HG03575 (cell line): ENCODE measurements around the gene NTSR1.

Experiments
- ATAC-seq: cut with Tn5 transposase; IDR thresholded peaks from one replicate; pipeline ENCODE4 v1.9.1; 2021; ENCODE audit not compliant: unreplicated experiment, insufficient number of reproducible peaks, low FRiP score; ENCODE audit errors: extremely low read depth

Gene NTSR1

DNA sequence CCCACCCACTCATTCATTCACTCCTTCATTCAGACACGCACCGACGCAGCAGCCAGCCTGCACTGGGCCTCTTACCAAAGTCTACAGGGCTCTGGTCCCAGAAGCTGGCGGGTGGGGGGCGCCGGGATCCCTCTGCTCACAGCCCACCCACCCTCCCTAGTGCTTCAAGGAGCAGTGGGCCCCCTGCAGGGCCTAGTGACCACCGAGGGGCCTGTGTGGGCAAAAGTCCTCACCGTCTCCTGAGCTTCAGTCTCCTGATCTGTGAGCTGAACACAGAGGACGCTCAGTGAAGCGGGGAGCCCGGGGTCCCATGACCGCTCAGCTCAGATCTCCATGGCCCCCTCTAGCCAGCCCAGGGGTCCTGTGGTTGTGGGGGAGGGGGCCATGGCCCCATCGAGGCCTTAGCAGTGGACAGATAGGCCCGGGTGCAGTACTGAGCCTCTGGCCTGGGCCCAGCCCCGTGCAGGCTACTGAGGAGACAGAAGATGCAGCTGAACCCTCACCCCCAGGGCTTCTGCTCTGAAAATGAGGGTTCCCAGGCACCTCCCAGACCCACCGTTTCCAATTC is 54.2 kb downstream of the NTSR1 start:
- no peak for ATAC-seq

DNA sequence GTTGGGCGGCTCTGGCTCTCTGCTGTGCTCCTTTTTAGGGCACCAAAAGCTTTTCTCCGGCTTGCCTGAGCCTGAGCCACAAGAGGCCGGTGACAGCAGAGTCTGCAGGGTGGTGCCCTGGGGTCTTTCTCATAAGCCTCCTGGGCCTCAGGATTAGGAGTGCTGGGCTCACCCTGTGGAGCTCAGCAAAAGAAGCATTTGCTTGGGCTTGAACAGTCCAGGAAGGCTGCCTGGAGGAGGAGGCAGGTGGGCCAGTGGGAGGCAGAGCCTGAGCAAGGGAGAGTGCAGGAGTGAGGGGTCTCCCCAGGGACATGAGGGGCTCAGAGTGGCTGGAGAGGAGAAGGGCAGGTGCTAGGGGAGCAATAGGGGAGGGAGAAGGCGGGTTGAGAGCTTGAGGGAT is 54.8 kb downstream of the NTSR1 start:
- no peak for ATAC-seq

DNA sequence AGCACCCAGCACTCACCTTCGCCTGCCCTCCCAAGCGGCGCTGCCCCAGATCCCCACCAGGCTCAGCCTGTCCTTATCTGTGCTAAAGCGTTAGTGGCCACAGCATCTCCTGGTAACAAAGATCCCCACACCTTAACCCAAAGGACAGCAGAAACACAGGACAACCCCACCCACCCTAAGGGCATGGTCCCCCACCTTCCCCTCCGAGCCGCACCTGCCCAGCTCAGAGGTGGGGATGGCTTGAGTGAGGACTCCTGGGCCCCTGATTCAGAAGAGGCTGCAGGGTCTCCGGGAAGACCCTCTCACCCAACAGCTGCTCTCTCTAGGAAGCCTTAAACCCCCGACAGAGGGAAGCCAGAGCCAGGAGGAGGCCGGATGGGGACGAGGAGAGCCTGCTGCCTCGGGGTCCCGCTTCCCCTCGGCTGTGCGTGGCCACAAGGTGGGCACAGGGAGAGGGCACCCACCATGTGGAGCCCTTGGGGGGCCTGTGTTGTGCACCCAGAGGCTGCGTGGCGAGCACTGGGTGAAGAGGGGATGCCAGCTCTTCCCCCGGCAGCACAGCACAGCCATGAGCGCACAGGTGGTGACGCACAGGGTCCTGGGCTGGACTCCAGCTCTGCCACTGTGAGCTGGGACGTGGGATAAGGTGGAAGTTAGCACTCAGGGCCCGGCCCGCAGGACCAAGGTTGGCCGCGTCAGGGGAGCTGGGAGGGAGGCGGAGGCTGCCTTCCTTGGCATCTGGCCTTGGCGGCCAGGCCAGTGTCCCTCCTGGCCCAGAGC is 55.7 kb downstream of the NTSR1 start:
- no peak for ATAC-seq

DNA sequence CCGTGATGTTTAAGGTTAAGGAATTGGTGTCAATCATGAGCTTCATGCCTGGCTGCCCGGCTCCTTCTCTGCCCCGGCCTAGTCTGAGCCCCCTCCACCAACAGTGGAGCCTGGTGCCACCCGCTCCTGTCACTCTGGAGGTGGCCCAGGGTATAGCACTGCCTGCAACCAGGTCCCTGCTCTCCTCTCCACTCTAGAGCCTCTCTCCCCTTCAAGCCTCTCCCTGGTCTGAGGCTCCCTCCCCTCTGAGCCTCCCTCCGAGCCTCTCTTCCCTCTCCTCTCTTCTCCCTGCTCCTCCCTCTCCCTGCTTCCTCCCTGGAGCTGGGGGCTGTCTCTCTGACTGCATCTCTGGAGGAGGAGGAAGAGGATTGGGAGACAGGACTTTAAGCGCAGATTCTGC is 56.4 kb downstream of the NTSR1 start:
- ATAC-seq: no peak

DNA sequence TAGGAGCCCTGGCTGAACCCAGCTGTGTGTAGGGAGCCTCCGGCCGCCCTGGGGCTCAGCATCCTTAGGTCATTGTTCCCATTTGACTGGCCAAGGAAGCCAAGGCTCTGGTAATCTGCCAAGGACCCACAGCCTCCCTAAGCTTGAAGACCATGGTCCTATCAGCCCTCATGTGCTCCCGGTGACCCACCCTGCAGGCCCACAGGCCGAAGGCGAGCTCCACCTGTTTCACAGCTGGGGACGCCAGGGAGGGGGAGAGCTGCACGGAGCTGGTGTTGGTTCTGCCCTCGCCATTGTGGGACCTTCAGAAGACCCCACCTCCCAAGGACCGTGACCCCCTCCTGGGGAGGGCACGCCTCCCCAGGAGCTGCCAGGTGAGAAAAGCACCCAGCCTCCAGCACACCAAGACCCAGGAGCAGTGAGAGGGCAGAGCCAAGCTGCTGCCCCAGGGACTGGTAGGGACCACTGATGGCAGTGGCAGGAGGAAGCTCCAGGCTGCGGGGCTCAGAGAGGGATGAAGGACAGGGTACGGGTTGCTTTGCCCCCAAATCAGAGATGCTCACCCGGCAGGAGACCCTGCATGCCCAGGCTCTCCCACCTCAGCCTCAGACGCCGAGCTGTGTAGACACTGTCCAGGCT is 56.9 kb downstream of the NTSR1 start:
- ATAC-seq: no peak

DNA sequence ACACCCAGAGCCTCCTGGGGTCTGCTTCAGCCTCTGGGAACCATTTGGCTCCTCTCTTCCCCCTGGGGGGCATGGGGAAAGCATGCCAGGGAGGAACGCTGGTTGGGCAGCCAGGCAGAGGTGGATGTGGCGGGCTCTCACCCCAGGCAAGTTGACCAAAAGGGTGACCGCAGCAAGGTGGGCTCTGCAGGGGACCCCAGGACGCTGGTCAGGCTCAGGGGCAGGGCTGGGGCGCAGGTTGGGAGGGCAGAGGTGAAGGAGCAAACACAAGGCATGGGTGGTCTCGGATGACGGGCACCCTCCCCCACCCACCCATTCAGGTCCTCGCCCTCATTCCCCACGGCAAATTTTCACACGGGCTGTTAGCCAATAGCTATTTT is 57.4 kb downstream of the NTSR1 start:
- no peak for ATAC-seq

DNA sequence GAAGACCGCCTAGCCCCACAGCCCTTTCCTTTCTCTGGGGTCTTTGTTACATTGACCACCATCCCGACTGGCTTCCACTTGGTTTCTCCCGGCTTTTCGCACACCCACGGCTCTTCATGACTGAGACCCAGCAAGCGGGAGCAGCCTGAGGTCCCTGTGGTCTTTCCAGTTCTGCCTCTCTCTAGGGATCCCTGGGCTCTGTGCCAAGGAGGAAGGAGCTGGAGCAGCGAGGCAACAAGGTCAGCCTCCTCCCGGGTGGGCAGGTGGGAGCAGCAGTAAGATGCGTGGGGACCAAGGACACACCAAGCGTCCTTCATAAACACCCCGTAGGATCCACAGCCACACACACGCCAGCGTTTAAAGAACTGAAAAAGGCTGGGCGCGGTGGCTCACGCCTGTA is 58.1 kb downstream of the NTSR1 start:
- ATAC-seq: no peak

DNA sequence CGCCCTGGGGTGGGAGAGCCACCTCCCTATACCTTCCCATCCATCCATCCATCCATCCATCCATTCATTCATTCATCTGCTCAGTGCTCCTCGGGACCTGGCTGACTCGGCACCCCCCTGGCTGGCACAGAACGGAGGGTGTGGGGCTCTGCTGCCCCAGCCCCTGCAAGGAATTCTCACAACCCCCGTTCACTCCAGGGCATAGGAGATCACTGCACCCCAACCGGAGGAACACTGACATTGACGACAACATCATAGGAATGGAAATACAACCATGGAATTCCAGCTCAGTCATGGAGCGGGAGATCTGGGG is 59.6 kb downstream of the NTSR1 start:
- no peak for ATAC-seq

DNA sequence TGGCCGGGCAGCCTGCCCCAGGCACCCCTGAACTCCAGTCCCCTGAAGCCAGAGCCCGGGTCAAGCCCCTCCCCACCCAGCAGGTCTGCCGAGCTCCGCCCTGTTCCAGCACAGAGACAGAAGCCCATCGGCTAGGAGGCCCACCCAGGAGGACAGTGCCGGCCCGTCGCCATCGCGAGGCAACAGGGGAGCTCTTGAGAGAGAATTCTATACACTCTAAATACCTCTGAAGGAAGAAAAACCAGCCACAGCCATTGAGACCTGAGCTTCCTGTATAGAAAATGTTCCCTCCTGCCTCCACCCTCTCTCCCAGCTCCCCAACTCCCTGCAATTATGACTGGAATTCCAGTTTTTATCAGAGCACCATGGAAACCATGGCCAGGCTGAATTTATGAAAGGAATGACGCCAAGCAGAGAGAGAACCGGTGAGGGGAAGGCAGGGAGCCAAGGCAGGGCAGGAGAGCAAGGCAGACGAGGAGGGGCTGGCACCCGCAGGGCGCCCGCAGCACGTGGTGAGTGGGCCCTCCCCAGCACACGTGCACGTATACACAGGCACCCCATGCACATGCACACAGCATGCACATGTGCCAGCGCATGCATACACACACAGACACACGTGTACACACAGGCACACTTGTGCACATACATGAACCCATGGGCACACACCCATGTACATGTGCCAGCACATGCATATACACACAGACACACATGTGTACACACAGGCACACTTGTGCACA is 60.1 kb downstream of the NTSR1 start:
- ATAC-seq: no peak

DNA sequence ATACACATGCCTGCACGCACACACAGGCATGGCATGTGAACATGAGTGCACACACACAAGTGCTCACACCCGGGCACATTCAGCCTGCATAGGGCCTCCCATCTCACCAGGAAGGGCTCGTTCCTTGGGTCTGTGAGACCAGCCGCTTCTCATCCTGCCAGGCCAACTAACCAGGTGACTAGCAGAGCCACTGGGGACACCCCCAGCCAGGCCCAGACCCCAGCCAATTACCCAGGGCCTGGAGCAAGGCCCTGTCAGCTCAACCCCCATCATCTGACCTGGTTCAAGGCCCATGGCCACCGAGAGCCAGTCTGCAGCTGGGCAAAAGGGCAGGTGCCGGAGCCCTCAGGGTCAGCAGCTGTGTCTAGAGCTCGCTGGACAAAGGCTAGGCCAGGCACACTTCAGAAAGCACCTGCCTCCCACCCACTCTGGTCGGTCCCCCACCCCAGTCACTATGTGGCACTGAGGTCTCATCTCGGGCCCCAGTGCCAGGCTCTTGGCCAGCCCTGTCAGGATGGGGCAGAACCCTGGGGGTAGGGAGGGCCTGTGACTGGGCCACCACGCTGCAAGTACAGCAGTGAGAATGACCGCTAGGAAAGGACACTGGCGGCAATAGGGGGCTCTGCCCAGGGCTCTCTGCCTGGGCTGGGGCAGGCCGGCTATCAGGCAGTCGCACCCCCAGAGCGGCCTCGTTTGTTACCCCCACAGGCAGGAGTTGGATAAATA is 60.9 kb downstream of the NTSR1 start:
- no peak for ATAC-seq

DNA sequence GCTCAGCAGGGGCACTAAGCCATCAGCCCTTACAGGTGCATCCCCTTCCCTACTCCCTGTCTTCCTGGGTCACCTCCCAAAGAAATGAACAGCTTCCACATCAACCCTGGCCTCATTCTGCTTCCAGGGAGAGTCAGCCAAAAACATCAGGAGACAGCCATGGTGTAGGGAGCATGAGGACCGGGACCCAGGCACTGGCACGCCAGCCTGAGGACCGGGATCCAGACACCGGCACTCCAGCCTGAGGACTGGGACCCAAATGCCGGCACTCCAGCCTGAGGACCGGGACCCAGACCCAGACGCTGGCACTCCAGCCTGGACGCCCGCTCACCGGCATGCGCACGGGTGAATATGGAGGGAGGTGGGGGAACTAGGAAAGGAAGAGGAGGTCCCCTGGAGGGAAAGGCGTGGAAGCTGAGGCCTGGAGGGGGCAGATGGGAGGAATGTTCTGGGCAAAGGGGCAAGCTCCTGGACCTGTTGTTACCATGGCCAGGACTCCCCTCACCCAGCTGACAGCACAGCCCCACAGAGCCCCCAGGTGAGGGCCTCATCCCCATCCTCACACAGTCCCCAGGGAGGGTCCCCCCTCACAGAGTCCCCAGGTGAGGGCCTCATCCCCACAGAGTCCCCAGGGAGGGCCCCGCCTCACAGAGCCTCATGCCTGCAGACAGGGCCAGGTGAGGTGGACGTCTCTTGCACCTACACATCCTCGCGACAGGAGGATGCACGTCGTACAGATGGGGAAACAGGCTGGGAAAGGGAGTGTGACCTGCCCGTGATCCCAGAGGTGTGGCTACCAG is 61.7 kb downstream of the NTSR1 start:
- ATAC-seq: no peak

DNA sequence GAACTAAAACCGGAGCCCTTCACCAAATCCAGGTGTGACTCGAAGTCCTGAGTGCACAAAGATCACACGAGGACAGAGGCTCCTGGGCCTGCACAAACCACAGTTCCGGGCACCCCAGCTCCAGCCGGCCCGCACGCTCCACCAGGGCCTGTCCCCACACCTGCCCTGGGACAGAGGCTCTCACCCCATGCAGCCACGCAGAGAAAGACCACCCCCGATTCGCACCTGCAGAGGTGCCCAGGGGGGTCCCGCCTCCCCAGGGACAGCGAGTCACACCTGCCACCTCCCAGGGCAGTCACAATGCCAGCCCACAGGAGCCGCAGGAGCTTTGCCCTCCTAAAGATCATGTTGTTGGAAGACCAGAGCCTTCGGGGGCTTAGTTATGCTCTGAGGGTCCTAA is 62.3 kb downstream of the NTSR1 start:
- ATAC-seq: no peak

DNA sequence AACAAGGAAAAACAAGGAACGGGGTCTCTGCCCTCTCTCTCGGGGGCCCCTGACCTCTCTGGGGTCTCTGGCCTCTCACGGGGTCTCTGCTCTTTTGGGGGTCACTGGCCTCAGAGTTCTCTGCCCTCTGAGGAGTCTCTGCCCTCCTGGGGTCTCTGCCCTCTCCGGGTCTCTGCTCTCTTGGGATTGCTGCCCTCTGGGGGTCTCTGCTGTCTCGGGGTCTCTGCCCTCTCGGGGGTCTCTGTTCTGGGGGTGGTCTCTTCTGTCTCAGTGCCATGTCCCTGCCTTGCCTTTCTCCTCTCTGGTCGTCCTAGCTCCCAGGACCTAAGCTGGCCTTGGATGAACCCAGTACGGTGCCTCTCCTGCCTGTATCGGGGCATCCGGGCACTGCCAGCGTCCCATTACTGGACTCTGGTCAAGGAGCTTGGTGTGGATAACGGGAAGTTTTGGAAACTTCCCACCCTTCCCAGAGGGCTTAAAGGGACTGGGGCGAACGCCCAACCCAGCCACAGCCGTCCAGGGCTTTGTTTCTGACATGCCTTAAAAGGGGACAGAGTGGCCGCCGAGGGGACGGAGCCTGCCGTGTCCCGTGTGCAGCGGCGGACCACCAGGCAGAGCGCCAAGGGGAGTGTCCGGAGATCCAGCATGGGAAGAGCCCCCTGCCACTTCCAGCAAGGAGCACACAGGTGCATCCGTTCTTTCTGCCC is 62.9 kb downstream of the NTSR1 start:
- ATAC-seq: no peak

DNA sequence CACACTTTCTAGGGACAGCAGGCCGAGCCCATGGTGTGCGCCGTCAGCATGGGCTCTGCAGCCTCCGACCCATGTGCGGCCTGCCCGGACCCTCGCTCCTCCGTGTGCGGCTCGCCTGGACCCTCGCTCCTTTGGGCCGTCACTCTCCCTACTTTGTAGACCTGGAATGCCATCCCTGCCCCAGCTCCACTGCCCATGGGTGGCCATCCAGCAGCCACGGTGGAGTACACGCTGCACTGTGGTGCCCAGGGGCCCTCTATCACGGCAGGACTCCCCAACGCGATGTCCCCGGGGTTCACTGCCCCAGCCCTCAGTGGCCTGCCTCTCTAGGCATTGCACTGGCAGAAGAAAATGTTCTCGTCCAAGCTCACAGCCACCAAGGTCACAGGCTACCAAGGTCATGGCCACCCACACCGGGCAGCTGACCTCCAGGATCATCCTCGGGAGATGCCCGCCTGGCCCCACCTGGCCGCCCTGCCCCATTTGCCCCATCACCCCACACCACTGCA is 63.5 kb downstream of the NTSR1 start:
- ATAC-seq: no peak

DNA sequence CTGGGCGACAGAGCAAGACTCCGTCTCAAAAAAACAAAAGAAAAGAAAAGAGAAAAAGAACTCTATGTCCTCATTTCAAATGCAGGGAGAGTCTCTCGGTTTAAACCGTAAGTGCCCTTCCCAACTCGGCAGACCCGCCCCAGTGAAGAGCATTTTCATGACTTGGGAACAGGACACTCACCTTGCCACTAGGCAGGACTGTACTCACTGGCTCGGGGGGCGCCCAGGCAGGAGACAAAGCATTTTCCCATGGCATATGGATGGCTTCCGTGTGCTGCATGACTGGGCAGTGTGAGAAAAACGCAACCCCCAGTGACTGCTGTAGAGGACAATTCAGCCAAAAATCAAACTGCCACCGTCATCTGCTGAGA is 64.0 kb downstream of the NTSR1 start:
- no peak for ATAC-seq

DNA sequence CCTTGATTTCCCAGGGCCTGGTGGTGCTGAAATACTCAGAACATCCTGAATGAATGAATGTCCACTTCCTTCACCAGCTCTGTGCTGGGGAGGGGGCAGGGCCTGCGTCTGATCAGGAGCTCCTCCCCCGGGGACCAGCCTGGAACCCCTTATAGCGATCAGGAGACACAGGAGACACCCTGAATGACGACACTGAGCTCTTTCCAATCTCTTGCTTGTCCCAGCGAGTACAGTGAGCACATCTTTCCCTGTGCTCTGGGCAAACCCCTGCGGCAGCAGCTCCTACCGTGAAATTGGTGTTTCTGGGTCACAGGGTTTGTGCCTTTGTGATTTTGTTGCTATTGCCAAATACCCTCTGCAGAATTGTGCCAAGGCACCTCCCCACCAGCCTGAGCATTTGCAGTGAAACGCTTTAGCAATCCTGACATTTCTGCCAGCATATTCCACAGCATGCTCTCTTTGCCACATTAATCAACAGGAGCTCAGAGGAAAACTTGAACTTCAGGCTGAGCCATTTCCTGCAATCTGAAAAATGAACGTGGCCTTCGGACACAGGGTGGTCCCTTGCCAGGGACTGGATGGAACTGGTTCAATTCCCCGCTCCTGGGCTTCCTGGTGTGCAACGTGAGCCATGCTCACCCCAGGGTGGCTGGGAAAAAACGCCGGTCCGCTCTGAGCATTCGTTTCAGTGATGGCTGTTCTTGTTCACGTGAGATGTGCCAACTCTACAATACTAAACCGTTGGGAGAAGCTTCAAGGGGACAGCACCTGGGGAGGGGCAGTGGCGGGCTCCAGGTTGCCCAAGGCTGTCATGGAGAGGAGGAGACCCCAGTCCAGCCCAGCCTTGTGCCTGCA is 64.6 kb downstream of the NTSR1 start:
- ATAC-seq: no peak
